ENCODE data around the gene WDSUB1.

WDSUB1 gene

DNA sequence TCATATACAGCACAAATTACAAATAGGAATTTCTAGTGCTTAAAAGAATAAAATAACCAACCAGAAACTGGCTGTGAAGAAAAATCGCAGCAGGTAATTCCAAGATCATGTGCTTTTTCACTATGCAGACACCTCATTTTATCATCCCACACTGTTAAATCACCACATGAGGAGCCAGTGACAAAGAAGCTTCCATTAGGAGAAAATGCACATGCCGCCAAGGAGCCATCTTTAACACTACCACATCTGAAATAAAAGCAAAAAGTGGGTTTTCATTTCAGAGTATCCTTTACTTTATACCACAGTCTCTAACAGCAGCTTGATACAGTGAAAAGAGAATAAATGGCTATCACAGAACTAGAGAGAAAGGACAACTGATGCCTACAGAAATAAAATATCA lies 6.8 kb downstream of the WDSUB1 start:
- no peaks in the 10 kb centered on the region for H3K4me1 ChIP-seq
- TF ChIP-seq CTCF (IDR thresholded peaks at IDR 0.05): no peak

DNA sequence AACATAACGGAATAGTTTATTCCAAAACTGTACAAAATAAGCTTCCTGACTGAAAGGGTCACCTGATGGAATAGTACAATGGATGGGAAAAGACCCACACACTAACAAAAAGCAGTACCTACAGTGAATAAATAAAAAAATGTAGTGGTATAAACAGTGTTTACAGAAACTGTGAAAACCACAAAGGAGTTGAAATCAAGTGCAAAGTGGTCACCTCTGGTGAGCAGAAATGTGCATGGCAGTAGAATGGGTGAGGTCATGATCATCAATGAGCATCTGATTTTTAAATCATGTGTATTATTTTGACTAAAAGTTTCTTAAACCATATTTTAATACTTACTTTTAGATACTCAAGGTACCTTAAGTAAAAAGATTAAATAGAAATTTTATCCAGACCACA lies 11.4 kb downstream of the WDSUB1 start:
- H3K4me1 ChIP-seq: no peaks in the 10 kb centered on the region
- intact Hi-C loops (cut with DNase I; ENCODE audit: low total_unique reads): no loop called here
- no peaks in the 10 kb centered on the region for H3K27me3 ChIP-seq
- H3K36me3 ChIP-seq: peaks cover 6 to 22% (median 14%) of the 10 kb centered on the region in 3 donors
- no peak for DNase-seq
- no peak overlapping the region for H3K4me3 ChIP-seq
- H3K9me3 ChIP-seq: no peaks in the 10 kb centered on the region
- H3K27ac ChIP-seq: no peak overlapping the region
- TF ChIP-seq CTCF (IDR thresholded peaks at IDR 0.05): no peak

More for the DNA sequence above, 6.8 kb downstream of the WDSUB1 start:
- DNase-seq: no peak
- no peak overlapping the region for H3K4me3 ChIP-seq
- peaks cover 9 to 29% (median 12%) of the 10 kb centered on the region in 3 donors for H3K36me3 ChIP-seq
- H3K27me3 ChIP-seq: no peaks in the 10 kb centered on the region
- no peak overlapping the region for H3K27ac ChIP-seq
- H3K9me3 ChIP-seq: no peaks in the 10 kb centered on the region
- intact Hi-C loops (cut with DNase I; ENCODE audit: low total_unique reads): loop anchor here (10.0 kb wide), 1 partner anchor 435 kb away; the partner anchor contains the start of gene MARCHF7

GRCh38 chr2:159272156-159272555 lies 14.3 kb downstream of the WDSUB1 start:
- Histone ChIP-seq H3K36me3 (peaks cover 6 to 14% (median 13%) of the 10 kb centered on the region in 3 donors), H3K4me3 (no peak overlapping the region), H3K27me3 (no peaks in the 10 kb centered on the region), H3K4me1 (peaks cover 0 to 9% (median 0%) of the 10 kb centered on the region in 4 donors), H3K9me3 (no peaks in the 10 kb centered on the region), H3K27ac (no peak overlapping the region)
- TF ChIP-seq CTCF (IDR thresholded peaks at IDR 0.05): no peak
- DNase-seq: no peak
- intact Hi-C loops (cut with DNase I; ENCODE audit: low total_unique reads): no loop called here

- Histone ChIP-seq H3K4me3 (no peak overlapping the region), H3K27me3 (no peaks in the 10 kb centered on the region), H3K27ac (no peak overlapping the region), H3K4me1 (peaks cover 0 to 9% (median 0%) of the 10 kb centered on the region in 4 donors), H3K9me3 (no peaks in the 10 kb centered on the region), H3K36me3 (peaks cover 6 to 17% (median 14%) of the 10 kb centered on the region in 3 donors)
- no peak for TF ChIP-seq CTCF (IDR thresholded peaks at IDR 0.05)
- no peak for DNase-seq
- intact Hi-C loops (cut with DNase I; ENCODE audit: low total_unique reads): no loop called here
Observed at GRCh38 chr2:159270744-159271379, 15.6 kb downstream of the WDSUB1 start.

DNA sequence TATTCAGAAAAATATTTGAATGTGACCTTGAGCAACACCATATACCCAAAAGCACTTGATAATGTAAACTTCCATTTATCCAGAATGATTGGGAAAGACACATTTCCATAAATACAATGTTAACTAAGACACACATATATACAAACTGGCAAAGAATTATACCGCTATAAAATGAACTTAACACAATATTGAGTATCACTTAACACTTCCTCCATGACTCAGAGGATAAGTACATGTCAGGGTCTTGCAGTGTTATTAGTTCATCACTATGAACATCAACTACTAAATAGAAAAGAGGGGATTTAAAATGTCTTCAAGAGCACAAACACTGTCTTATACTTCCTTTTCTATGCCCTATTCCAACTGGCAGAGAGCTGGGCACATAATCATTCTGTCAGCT lies 18.6 kb downstream of the WDSUB1 start:
- TF ChIP-seq CTCF (IDR thresholded peaks at IDR 0.05): no peak
- DNase-seq: no peak
- Histone ChIP-seq H3K4me3 (no peak overlapping the region), H3K27ac (no peak overlapping the region), H3K36me3 (peaks cover 10 to 28% (median 13%) of the 10 kb centered on the region in 3 donors), H3K27me3 (no peaks in the 10 kb centered on the region), H3K4me1 (peaks cover 0 to 9% (median 0%) of the 10 kb centered on the region in 4 donors), H3K9me3 (no peaks in the 10 kb centered on the region)
- intact Hi-C loops (cut with DNase I; ENCODE audit: low total_unique reads): no loop called here

Data from tibial artery (tissue), 4 donors.